ENCODE measurements around the gene THBS3.
"Not testable (repeated sequence)": the region's sequence is repeated elsewhere in the genome, so short reads cannot be mapped to it uniquely, and the experiment has no call there.

THBS3 gene

DNA sequence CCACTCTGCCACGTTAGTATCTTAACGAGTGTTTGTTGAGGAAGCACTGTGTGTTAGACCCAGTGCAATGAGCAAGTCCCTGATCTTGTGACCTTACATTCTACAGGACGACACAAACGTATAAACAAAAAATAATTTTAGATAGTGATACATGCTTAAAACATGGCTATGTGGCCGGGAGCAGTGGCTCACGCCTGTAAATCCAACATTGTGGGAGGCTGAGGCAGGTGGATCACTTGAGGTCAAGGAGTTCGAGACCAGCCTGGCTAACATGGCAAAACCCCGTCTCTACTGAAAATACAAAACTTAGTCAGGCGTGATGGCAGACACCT lies 20.4 kb upstream of the THBS3 start:
- DNase-seq (ENCODE audit: low read depth): no peak
- peak overlapping the region; percentile 61 for H3K4me3 ChIP-seq (ENCODE audit: low read depth, low read length)
- TF ChIP-seq, protein P1, sequence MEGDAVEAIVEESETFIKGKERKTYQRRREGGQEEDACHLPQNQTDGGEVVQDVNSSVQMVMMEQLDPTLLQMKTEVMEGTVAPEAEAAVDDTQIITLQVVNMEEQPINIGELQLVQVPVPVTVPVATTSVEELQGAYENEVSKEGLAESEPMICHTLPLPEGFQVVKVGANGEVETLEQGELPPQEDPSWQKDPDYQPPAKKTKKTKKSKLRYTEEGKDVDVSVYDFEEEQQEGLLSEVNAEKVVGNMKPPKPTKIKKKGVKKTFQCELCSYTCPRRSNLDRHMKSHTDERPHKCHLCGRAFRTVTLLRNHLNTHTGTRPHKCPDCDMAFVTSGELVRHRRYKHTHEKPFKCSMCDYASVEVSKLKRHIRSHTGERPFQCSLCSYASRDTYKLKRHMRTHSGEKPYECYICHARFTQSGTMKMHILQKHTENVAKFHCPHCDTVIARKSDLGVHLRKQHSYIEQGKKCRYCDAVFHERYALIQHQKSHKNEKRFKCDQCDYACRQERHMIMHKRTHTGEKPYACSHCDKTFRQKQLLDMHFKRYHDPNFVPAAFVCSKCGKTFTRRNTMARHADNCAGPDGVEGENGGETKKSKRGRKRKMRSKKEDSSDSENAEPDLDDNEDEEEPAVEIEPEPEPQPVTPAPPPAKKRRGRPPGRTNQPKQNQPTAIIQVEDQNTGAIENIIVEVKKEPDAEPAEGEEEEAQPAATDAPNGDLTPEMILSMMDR (IDR thresholded peaks at IDR 0.05; ENCODE audit: insufficient read depth, low read depth, low read length, missing control alignments): no peak

DNA sequence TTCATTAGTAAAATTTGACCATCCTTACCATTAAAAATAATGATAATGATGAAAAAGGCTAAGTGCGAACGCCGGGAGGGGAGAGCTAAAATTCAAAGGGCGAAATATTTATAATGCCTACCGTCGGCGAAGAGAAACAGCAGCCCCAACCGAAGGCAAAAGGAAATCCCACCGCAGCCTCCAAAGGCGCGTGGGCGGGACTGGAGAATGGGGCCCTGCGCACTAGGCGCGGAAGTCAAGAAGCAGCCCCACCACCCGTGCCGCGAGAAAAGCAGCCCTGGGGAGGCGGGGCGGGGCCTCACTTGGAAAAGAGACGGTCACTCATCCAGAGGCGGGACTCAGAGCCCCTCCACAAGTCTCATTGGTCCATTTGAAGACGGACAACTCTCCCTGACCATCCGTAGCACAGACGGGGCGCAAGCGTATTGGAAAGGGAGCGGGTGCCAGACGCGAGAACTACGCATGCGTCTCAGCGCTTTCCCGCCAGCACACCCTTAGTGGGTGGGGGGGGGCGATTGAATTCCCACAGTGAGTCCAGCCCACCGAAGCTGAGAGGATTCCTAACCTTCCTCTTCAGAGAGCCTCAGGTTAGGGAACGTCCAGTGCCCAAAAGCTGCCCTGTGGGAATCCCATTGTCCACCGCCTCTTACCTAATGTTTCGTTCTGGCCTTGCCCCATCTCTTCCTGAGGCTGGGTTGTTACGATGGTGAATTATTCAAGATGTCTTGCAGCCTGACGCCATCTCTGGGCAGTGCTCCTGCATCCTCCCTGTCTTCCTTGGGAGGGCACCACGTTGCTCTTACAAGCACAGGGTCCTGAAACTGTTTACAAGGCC lies 19.8 kb upstream of the THBS3 start:
- TF ChIP-seq, protein P1 (IDR thresholded peaks at IDR 0.05; ENCODE audit: insufficient read depth, low read depth, low read length, missing control alignments): no peak
- DNase-seq (ENCODE audit: low read depth): peak; percentile 100
- peak overlapping the region; percentile 84 for H3K4me3 ChIP-seq (ENCODE audit: low read depth, low read length)

DNA sequence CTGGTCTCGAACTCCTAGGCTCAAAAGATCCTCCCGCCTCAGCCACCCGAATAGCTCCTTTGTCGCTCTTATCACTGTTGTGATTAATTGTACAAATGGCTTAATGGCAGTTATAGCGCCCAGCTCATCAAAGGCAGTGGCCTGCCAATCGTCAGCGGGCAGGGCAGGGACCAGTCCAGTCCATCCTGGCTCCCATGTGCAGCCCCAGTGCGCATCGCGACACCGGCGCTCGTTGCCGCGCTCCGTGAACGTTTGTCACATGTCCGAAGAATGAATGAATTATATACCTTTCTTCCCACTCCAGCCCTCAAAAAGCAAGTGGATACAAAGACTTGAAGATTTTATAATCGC lies 19.2 kb upstream of the THBS3 start:
- TF ChIP-seq, protein P1 (IDR thresholded peaks at IDR 0.05; ENCODE audit: insufficient read depth, low read depth, low read length, missing control alignments): no peak
- peak overlapping the region; percentile 84 for H3K4me3 ChIP-seq (ENCODE audit: low read depth, low read length)
- DNase-seq (ENCODE audit: low read depth): peak; percentile 72

GRCh38 chr1:155226188-155226909 lies 18.7 kb upstream of the THBS3 start:
- peak; percentile 88 for DNase-seq (ENCODE audit: low read depth)
- TF ChIP-seq, protein P1 (IDR thresholded peaks at IDR 0.05; ENCODE audit: insufficient read depth, low read depth, low read length, missing control alignments): peak; percentile 73
- peak overlapping the region; percentile 84 for H3K4me3 ChIP-seq (ENCODE audit: low read depth, low read length)

- peak overlapping the region; percentile 84 for H3K4me3 ChIP-seq (ENCODE audit: low read depth, low read length)
These were observed 17.7 kb upstream of the THBS3 start for GRCh38 chr1:155225404-155225759.

DNA sequence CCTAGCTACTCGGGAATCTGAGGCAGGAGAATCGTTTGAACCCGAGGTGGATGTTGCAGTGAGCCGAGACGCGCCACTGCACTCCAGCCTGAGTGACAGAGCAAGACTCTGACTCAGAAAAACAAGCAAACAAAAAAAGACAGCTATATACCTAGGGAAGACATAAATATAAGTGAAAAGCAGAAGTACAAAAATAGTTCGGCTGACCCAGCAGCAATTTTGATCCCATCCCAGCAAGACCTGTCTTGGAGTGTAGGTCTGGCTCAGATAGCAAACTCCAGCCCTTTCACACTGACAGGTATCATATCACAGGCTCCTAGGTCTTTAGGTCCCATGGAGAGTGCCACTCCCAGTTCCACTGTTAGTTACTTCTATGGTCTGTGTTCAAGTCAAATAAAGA lies 15.3 kb upstream of the THBS3 start:
- H3K4me3 ChIP-seq (ENCODE audit: low read depth, low read length): no peak overlapping the region
- TF ChIP-seq, protein P1 (IDR thresholded peaks at IDR 0.05; ENCODE audit: insufficient read depth, low read depth, low read length, missing control alignments): no peak
- DNase-seq (ENCODE audit: low read depth): peak; percentile 31

More at GRCh38 chr1:155225404-155225759, 17.7 kb upstream of the THBS3 start:
- not testable (repeated sequence) for DNase-seq (ENCODE audit: low read depth)

GRCh38 chr1:155220211-155220965 lies 12.7 kb upstream of the THBS3 start:
- DNase-seq (ENCODE audit: low read depth); H3K4me3 ChIP-seq (ENCODE audit: low read depth, low read length): not testable (repeated sequence)
